A549 (cell line): ENCODE results near the gene INPP5J. TPM values are rescaled to one million over a fixed set of nuclear protein-coding genes. Genes with fewer than 3 reads are reported as not detected.

ENCODE experiments used
- ATAC-seq, 2 experiments: fragments of 200-7000 bp in 1 of 2; fragments of >200 bp in 1 of 2; cut with Nextera tagmentation in 1 of 2; cut with Tn5 transposase in 1 of 2; 3 replicates each; pipeline versions ENCODE4 v1.8.0 to v1.9.1; 2018 to 2020; ENCODE audit warnings: mild to moderate bottlenecking in 1 of 2, moderate library complexity in 1 of 2
- CTCF ChIA-PET: fragments of 300-600 bp; sonication (Branson Sonifier 250); formaldehyde crosslinking; extraction: SDS; loops from one replicate; lab custom pipeline; 2021; ENCODE audit warnings: antibody characterized with exemption, inconsistent platforms; lab: Yijun Ruan, JAX
- POLR2A ChIA-PET: fragments of 350-600 bp; formaldehyde crosslinking; extraction: SDS; loops from one replicate; lab custom pipeline; 2021; ENCODE audit warnings: antibody characterized with exemption, inconsistent platforms; lab: Yijun Ruan, JAX
- DNase-seq, 2 experiments: peaks; one replicate each; pipeline versions ENCODE4 v3.0.0 to v3.0.0-alpha.2; 2011 to 2016; ENCODE audit warnings: low read depth in 1 of 2, low spot score in 1 of 2
- FAIRE-seq: peaks from 2 replicates; lab custom pipeline; 2011; peaks lifted over from hg19 to GRCh38; lab: Jason Lieb, UNC
- H3K27ac ChIP-seq, 2 experiments: fragments of >200 bp; sonication (Bioruptor Twin); formaldehyde crosslinking; 3 replicates each; pipeline ENCODE4 v1.5.1; 2016 to 2017
- H3K4me1 ChIP-seq: fragments of >200 bp; sonication (Bioruptor Twin); formaldehyde crosslinking; 3 replicates; pipeline ENCODE4 v1.6.1; 2016
- H3K4me2 ChIP-seq: fragments of >200 bp; sonication (Bioruptor Twin); formaldehyde crosslinking; 3 replicates; pipeline ENCODE4 v1.6.1; 2016
- H3K4me3 ChIP-seq: fragments of >200 bp; sonication (Bioruptor Twin); formaldehyde crosslinking; 3 replicates; pipeline ENCODE4 v1.5.1; 2016
- H3K9me3 ChIP-seq: fragments of >200 bp; sonication (Bioruptor Twin); formaldehyde crosslinking; 3 replicates; pipeline ENCODE4 v1.6.1; 2016
- CBX2 ChIP-seq: fragments of 200-600 bp; sonication (generic); IDR thresholded peaks from 2 replicates; pipeline ENCODE4 v1.6.1; 2016; ENCODE audit warnings: low read depth, mild to moderate bottlenecking, borderline replicate concordance
- CBX8 ChIP-seq: fragments of 200-600 bp; sonication (generic); IDR thresholded peaks from 2 replicates; pipeline ENCODE4 v1.6.1; 2016
- EP300 ChIP-seq, 2 experiments: fragments of >200 bp; sonication (Bioruptor Twin); formaldehyde crosslinking; IDR thresholded peaks; 2 replicates in 1 of 2; 3 replicates in 1 of 2; pipeline ENCODE4 v1.6.1; 2016 to 2017
- ESRRA ChIP-seq: fragments of 150-350 bp; IDR thresholded peaks from 2 replicates; pipeline ENCODE4 v1.6.1; 2014; ENCODE audit warnings: mild to moderate bottlenecking, low read length, borderline replicate concordance
- FOSB ChIP-seq: fragments of 250-450 bp; sonication (Bioruptor Pico); IDR thresholded peaks from 2 replicates; pipeline ENCODE4 v1.5.0; 2020; ENCODE audit warnings: mild to moderate bottlenecking, moderate library complexity
- FOXS1 ChIP-seq: fragments of 250-450 bp; sonication (Bioruptor Pico); IDR thresholded peaks from 2 replicates; pipeline ENCODE4 v1.5.0; 2020; ENCODE audit warnings: mild to moderate bottlenecking, moderate library complexity
- HOXB13 ChIP-seq: fragments of 250-450 bp; sonication (Bioruptor Pico); IDR thresholded peaks from 2 replicates; pipeline ENCODE4 v1.5.0; 2020; ENCODE audit warnings: low read depth, mild to moderate bottlenecking, moderate library complexity
- HOXB5 ChIP-seq: fragments of 250-450 bp; sonication (Bioruptor Pico); IDR thresholded peaks from 2 replicates; pipeline ENCODE4 v1.5.0; 2020; ENCODE audit warnings: mild to moderate bottlenecking, moderate library complexity
- JUNB ChIP-seq: fragments of >200 bp; sonication (Bioruptor Twin); formaldehyde crosslinking; IDR thresholded peaks from 2 replicates; pipeline ENCODE4 v1.6.1; 2016
- KDM1A ChIP-seq: fragments of 200-600 bp; sonication (generic); IDR thresholded peaks from 2 replicates; pipeline ENCODE4 v1.6.1; 2016; ENCODE audit warnings: low read depth, mild to moderate bottlenecking
- KDM5A ChIP-seq: fragments of 200-600 bp; sonication (generic); IDR thresholded peaks from 2 replicates; pipeline ENCODE4 v1.6.1; 2016; ENCODE audit warnings: antibody characterized with exemption, mild to moderate bottlenecking
- POLR2A ChIP-seq: IDR thresholded peaks from 2 replicates; pipeline ENCODE4 v1.6.1; 2012; ENCODE audit warnings: mild to moderate bottlenecking, low read length
- RARB ChIP-seq: fragments of 250-450 bp; sonication (Bioruptor Pico); IDR thresholded peaks from 2 replicates; pipeline ENCODE4 v1.8.0; 2021; ENCODE audit warnings: mild to moderate bottlenecking, moderate library complexity
- ZFP36 ChIP-seq: fragments of 450-650 bp; IDR thresholded peaks from 2 replicates; pipeline ENCODE4 v1.6.1; 2014; ENCODE audit warnings: borderline replicate concordance; ENCODE audit not compliant: partially characterized antibody
- ZNF302 ChIP-seq: fragments of 250-450 bp; sonication (Bioruptor Pico); IDR thresholded peaks from 2 replicates; pipeline ENCODE4 v1.9.0; 2021; ENCODE audit warnings: inconsistent platforms, mild to moderate bottlenecking, moderate library complexity
- ZSCAN20 ChIP-seq: fragments of 250-450 bp; sonication (Bioruptor Pico); IDR thresholded peaks from 2 replicates; pipeline ENCODE4 v1.8.0; 2022; ENCODE audit warnings: mild to moderate bottlenecking, moderate library complexity
- WGBS: methylation state at CpG from one replicate; pipeline ENCODE4 v1.1.6; 2017; ENCODE audit errors: missing lambda C conversion rate; 5-methylcytosine and 5-hydroxymethylcytosine counted together
- polyA plus RNA-seq, 4 experiments: library from polyadenylated mRNA; depleted of rRNA in 3 of 4; stranded (reverse); fragments of >200 nt; fragmentation: RNase III in 1 of 4; extraction: RNeasy Plus Mini Kit Qiagen cat#74134 plus additional on column Dnase treatment in 1 of 4; gene quantifications; 2 replicates in 3 of 4; 3 replicates in 1 of 4; pipeline ENCODE4 v1.2.3, GENCODE V29; 2011 to 2017
- TF ChIP-seq, protein P1 (sequence below): fragments of 200-600 bp; sonication (generic); IDR thresholded peaks from 2 replicates; pipeline ENCODE4 v1.6.1; 2016; ENCODE audit warnings: antibody characterized with exemption, mild to moderate bottlenecking, moderate library complexity
- TF ChIP-seq, protein P2 (sequence below): fragments of >200 bp; sonication (Bioruptor Twin); formaldehyde crosslinking; IDR thresholded peaks from 3 replicates; pipeline ENCODE4 v1.5.1; 2016
- TF ChIP-seq, protein P3 (sequence below): fragments of 250-450 bp; sonication (Bioruptor Pico); IDR thresholded peaks from 2 replicates; pipeline ENCODE4 v1.5.0; 2020; ENCODE audit warnings: low read depth, mild to moderate bottlenecking, moderate library complexity
- TF ChIP-seq, protein P4 (sequence below): IDR thresholded peaks from 2 replicates; pipeline ENCODE4 v1.6.1; 2012; ENCODE audit warnings: low read depth, borderline replicate concordance

Gene INPP5J
- polyA plus RNA-seq, 2 of the 4 experiments (the other 2 are of a cell fraction) = 0.70 to 1.5 TPM

DNA sequence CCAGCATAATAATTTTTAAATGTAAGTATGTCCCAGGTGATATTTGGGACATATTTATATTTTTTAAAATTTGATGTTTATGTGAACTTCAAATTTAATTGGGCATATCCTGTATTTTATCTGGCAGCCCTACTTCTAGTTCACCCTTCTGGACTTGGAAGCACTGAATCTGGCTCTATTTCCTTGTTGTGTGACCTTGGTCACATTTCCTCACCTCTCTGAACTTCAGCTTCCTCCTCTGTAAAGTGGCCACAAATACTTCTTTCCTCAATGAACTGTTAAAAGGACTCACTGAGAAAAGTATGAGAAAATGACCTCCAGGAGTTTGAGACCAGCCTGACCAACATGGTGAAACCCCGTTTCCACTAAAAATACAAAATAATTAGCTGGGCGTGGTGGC, 29.1 kb downstream of the INPP5J start:
- no peak overlapping the region for H3K27ac ChIP-seq

DNA sequence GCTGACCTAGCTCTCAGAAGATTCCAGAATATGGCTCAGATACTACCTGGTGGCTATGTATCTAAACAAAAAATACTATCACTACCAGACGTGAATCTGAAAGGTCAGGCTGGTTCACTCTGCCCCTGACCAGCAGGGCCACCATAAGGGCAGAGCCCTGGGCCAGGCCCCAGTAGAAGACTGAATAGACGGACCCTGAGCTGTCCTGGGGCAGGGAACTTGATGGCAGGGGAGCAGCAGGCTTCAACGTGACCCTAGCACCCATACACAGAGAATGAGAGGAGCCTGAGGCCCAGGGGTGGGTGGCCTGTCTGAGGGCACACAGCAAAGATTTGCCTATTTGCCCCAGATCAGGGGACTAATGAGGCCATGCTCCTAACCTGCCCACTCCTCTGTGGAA, 30.6 kb downstream of the INPP5J start:
- ATAC-seq = no peak
- no peak overlapping the region for H3K4me2 ChIP-seq
- ChIA-PET POLR2A (no interaction called here), CTCF (interaction anchor here (0.7 to 6.6 kb wide), 3 partner anchors 20 to 64 kb away, joined by 3 to 50 read pairs (median 4); partner anchors contain the start of gene SELENOM)
- H3K4me3 ChIP-seq = no peak overlapping the region
- no peaks in the 10 kb centered on the region for H3K9me3 ChIP-seq
- TF ChIP-seq ZFP36 (no peak), KDM5A (no peak), CBX8 (no peak), FOSB (no peak), ESRRA (no peak), CBX2 (no peak), FOXS1 (CRISPR knock-in tag) (no peak), POLR2A (no peak), ZSCAN20 (CRISPR knock-in tag) (no peak), HOXB13 (CRISPR knock-in tag) (no peak), RARB (no peak), HOXB5 (CRISPR knock-in tag) (no peak), ZNF302 (CRISPR knock-in tag) (no peak), EP300 (IDR thresholded peaks at IDR 0.05) (no peak), JUNB (no peak)
- TF ChIP-seq, protein P1, sequence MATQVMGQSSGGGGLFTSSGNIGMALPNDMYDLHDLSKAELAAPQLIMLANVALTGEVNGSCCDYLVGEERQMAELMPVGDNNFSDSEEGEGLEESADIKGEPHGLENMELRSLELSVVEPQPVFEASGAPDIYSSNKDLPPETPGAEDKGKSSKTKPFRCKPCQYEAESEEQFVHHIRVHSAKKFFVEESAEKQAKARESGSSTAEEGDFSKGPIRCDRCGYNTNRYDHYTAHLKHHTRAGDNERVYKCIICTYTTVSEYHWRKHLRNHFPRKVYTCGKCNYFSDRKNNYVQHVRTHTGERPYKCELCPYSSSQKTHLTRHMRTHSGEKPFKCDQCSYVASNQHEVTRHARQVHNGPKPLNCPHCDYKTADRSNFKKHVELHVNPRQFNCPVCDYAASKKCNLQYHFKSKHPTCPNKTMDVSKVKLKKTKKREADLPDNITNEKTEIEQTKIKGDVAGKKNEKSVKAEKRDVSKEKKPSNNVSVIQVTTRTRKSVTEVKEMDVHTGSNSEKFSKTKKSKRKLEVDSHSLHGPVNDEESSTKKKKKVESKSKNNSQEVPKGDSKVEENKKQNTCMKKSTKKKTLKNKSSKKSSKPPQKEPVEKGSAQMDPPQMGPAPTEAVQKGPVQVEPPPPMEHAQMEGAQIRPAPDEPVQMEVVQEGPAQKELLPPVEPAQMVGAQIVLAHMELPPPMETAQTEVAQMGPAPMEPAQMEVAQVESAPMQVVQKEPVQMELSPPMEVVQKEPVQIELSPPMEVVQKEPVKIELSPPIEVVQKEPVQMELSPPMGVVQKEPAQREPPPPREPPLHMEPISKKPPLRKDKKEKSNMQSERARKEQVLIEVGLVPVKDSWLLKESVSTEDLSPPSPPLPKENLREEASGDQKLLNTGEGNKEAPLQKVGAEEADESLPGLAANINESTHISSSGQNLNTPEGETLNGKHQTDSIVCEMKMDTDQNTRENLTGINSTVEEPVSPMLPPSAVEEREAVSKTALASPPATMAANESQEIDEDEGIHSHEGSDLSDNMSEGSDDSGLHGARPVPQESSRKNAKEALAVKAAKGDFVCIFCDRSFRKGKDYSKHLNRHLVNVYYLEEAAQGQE = no peak
- TF ChIP-seq, protein P2, sequence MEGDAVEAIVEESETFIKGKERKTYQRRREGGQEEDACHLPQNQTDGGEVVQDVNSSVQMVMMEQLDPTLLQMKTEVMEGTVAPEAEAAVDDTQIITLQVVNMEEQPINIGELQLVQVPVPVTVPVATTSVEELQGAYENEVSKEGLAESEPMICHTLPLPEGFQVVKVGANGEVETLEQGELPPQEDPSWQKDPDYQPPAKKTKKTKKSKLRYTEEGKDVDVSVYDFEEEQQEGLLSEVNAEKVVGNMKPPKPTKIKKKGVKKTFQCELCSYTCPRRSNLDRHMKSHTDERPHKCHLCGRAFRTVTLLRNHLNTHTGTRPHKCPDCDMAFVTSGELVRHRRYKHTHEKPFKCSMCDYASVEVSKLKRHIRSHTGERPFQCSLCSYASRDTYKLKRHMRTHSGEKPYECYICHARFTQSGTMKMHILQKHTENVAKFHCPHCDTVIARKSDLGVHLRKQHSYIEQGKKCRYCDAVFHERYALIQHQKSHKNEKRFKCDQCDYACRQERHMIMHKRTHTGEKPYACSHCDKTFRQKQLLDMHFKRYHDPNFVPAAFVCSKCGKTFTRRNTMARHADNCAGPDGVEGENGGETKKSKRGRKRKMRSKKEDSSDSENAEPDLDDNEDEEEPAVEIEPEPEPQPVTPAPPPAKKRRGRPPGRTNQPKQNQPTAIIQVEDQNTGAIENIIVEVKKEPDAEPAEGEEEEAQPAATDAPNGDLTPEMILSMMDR = no peak
- TF ChIP-seq, protein P3, sequence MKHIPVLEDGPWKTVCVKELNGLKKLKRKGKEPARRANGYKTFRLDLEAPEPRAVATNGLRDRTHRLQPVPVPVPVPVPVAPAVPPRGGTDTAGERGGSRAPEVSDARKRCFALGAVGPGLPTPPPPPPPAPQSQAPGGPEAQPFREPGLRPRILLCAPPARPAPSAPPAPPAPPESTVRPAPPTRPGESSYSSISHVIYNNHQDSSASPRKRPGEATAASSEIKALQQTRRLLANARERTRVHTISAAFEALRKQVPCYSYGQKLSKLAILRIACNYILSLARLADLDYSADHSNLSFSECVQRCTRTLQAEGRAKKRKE (CRISPR knock-in tag) = no peak
- WGBS = 20% methylated on average over 2 of the region's 3 CpGs
- no peaks in the 10 kb centered on the region for H3K4me1 ChIP-seq
- no peak overlapping the region for H3K27ac ChIP-seq
- DNase-seq = no peak
- no peak for FAIRE-seq

More for the DNA sequence above, 29.1 kb downstream of the INPP5J start:
- FAIRE-seq (no peak), ATAC-seq (no peak), DNase-seq (no peak)
- TF ChIP-seq JUNB (no peak), ZNF302 (CRISPR knock-in tag) (no peak), KDM1A (no peak), FOXS1 (CRISPR knock-in tag) (no peak)
- TF ChIP-seq, protein P4, sequence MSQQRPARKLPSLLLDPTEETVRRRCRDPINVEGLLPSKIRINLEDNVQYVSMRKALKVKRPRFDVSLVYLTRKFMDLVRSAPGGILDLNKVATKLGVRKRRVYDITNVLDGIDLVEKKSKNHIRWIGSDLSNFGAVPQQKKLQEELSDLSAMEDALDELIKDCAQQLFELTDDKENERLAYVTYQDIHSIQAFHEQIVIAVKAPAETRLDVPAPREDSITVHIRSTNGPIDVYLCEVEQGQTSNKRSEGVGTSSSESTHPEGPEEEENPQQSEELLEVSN = no peak
- no peaks in the 10 kb centered on the region for H3K9me3 ChIP-seq
- POLR2A ChIA-PET = no interaction called here
- CTCF ChIA-PET = interaction anchor here (6.1 to 6.6 kb wide), 2 partner anchors 44 to 64 kb away, joined by 50 read pairs; partner anchors contain the start of gene SELENOM
- no peaks in the 10 kb centered on the region for H3K4me1 ChIP-seq
- no peak overlapping the region for H3K4me2 ChIP-seq
- WGBS = 89% methylated on average over 2 of the region's 2 CpGs
- H3K4me3 ChIP-seq = no peak overlapping the region
